GM21515 (cell line): ENCODE results near the gene KRTDAP.

Experiments
- ATAC-seq: cut with Tn5 transposase; IDR thresholded peaks from one replicate; pipeline ENCODE4 v1.9.1; 2021; ENCODE audit not compliant: unreplicated experiment

The KRTDAP gene

DNA sequence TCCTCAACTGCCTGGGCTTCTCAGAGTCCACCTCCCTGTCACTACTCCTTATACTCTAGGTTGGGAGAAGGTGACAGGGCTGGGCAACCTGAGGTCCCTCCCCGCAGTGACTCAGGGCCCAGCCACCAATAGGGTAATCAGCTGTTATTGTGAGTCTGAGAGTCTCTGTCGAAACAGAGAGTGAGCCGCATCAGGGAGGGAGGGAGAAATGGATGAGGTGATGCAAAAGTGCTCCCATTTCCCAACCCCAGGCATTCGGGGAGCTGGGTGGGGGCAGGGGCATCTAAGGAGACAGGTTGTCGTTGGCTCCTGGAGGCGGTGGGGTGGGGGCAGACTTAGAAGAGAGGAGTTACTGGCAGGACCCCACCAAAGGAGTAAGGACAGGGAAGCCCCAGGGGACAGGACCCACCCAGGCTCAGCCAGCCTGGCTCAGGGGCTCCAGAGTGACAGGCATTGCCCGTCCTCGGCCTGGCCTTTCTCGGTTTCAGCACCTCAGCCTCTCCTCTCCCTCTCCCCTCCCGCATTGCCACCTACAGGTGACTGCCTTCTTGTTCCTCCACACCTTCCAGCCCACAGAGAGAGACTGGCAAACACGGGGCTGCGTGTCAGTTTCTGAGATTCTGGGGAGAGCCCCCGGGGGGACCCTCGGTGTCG, 23.5 kb upstream of the KRTDAP start, which contains the start of gene DMKN:
Gene DMKN (minus strand): TSS at position 22 of the 654 bp plus-strand sequence. CDS start 174 bp downstream, outside the sequence.
- no peak for ATAC-seq

- ATAC-seq, result no peak
Observed at GRCh38 chr19:35512831-35513627, 22.8 kb upstream of the KRTDAP start.

- no peak for ATAC-seq
Observed at GRCh38 chr19:35511337-35511736, 21.1 kb upstream of the KRTDAP start.

- no peak for ATAC-seq
Observed at GRCh38 chr19:35510626-35510964, 20.3 kb upstream of the KRTDAP start.

DNA sequence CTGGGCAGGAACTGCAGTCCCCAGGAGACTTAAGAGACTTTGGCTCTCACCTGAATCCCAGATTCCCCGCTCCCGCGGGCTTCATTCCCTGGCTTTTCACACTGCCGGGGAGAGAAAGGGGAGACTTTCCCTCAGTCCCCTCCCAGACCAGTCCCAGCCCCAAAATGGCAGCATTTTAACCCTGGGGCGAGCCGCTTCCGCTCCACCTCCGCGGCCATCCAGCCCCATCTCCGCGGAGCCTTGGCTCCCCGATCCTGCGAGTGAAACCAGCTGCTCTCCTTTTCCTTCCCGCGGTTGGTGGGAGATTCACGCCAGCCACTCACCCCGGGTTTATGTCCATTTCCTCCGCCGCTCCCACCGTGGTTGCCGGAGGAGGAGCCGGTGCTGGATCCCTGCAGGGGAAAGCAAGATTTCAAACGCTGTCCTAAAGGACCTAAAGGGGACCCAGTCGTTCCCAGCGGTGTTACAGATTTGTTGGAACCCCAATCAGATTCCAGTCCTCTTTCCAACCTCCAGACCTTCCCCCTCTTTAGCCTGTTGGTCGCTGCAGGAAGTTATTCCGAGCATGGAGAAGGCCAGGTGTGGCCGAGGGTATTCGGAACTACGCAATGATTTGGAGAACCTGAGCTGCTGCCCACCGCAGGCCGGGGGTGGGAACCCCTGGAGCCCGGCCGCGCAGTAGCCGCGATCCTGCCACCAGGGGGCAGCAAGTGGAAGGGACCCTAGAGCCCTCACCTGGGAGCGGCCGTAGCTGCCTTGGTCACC, 19.8 kb upstream of the KRTDAP start:
- ATAC-seq, result no peak

DNA sequence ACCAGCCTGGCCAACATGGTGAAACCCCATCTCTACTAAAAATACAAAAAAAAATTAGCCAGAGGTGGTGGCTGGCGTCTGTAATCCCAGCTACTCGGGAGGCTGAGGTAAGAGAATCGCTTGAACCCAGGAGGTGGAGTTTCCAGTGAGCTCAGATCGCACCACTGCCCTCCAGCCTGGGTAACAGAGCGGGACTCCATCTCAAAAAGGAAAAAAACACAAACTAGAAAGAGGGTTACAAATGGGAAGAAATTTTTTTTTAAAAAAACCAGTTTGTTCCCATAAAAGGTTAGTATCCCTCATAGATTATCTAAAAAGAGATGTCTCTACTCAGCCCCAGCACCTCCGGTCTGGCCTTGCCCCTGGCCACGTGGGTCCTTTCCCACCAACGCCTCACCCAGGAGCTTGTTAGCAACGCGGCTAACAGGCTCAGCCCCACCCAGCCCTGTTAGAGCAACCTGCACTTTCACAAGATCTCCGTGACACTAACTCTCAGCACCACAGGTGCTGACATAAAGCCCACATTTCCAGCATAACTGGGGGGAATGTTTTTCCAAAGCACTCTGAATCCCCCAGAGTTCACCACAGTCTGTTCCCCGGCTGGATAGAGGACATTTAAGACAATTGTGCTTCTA, 18.9 kb upstream of the KRTDAP start:
- ATAC-seq, result no peak

- ATAC-seq, result no peak
Observed at GRCh38 chr19:35508129-35508528, 17.9 kb upstream of the KRTDAP start.

DNA sequence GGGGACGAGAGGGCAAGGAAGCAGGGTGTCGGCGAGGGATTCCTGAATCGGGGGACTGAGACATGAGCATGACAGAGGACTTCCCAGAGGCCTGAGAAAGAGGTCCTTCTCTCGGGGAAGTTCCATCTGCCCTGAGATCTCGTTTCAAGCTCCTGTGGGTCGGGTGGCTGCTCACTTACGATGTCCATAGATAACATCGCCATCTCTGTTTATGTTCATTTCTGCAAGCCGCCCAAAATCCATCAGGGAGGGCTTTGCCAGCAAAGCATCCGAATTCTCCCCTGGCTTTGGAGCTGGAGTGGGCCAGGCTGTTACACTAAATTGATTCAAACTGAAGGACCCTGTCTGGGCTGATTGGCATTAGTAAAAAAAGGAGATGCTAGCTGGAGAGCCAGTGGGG, 17.3 kb upstream of the KRTDAP start:
- ATAC-seq, result no peak

DNA sequence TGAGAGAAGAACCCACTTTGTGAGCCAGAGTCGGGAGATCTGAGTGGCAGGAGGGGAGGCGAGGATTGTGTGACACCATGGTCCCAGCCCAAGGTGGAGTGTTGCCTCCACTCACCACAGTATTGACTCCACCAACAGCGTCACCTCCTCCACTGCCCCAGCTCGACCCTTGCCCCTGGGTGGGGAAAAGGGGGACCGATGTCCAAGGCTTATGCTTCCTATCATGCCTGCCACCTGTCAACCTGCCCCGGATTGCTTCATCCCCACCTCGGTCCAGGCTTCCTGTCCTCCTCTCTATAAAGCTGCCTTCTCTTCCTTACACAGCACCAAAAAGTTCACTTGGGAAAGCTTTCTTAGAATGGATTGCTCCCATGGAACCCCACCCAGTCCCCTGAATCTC, 15.7 kb upstream of the KRTDAP start:
- no peak for ATAC-seq

DNA sequence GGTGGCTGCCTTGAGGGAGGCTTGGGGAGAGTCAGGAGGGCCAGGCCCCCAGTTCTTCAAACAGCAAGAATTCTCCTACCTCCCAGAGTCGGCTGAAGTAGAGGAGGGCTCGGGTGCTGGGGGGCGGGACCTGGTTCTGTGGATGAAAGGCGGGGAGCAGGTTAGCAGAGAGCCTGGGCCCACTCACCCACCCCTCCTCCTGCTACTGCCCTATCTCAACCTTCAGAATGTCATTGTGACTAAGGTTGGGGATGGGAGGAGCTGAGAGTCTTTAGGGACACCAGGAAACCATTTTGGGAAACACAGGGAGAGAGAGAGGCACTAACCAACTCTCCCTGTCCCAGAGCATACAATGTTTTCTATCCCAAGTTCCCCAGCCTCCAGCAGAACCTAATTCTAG, 12.5 kb upstream of the KRTDAP start:
- no peak for ATAC-seq

DNA sequence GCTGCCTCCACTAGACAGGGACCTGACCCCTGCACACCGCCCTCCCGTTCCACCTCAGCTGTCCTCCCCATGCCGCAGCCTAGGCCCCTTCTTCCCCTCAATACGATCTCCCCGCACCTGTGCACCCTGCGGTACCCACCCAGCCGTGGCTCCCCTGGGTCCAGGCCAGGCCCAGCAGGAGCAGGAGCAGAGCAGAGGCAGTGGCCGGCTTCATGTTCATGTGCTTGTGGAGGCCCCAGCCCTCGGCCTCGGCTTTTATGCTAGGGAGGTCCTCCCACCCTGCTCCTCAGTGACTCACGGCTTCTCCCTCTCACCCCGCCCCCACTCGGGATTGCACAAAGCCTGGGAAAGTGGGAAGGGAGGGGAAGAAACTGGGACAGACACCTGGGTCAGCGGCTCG, 11.4 kb upstream of the KRTDAP start:
- no peak for ATAC-seq

DNA sequence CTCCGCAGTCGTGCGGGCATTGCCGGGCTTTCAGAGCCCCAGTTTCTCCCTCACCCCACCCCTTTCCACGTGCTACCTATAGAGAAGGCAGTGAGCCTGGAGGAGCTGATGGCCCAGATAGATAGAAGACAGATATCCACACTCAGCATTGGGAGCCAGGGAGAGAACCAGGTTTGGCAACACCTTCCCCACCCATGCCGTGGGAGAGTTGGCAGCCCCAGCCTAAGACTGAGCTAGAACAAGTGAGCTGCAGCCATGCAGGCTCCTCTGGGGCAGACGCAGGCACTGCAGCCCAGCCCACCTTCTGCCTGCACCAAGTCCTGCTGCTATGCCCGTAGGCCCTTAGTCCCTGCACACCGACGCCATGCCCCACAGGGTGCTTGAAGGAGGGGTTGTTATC, 10.3 kb upstream of the KRTDAP start:
- no peak for ATAC-seq

DNA sequence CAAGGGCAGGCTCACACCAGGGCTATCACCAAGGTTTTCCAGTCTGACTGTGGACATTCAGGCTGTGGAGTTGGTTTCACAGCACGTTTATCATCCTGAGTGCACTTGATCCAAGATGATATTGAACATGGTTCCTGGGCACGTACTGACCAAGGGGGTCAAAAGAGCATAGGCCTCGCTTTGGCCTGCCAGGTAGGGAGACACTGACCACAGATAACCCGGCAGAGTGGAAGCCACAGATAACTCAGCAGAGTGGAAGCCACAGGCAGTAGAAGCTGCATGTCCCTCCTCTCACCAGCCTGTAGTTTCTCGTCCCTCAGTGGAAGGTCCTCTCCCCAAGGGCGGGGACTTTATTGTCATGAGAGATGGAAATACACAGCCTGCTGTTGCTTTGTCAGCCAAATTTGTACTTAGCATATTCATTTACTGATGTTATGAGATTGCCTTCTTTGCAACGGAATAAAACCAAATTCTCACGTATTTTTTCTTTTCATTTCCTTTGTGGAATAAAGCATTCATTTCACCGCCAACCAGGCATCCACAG, 8.8 kb upstream of the KRTDAP start:
- no peak for ATAC-seq

DNA sequence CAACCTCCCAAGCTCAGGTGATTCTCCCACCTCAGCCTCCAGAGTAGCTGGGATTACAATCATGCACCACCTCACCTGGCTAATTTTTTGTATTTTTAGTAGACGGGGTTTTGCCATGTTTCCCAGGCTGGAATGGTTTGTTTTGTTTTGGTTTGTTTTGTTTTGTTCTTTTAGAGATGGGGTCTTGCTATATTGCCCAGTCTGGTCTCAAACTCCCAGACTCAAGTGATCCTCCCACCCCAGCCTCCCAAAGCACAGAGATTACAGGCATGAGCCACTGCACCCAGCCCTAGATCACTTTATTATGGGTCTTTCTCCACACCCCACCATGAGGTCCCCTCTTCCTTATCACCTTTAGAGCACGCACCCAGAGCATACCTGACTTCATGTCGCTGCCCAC, 8.0 kb upstream of the KRTDAP start:
- no peak for ATAC-seq

DNA sequence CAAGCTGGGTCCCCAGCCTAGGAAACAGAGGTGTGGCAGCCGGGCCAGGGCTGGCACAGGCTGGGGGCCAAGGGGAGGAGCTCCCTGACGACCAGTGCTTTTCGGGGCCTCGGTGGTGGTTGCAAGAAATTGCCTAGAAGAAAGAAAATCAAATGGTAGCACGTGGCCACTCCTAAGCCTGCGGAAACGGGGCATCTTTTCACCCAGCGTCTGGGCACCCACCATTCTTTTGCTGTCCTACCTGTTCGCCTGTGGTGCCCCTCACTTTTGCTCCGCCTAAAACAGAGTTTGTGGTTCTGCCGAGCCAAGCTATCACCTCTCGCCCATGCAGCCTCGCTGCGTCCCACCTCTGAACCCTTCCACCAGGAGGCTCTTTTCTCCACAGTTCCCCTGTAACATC, 7.1 kb upstream of the KRTDAP start:
- ATAC-seq, result no peak

- ATAC-seq, result no peak
Observed at GRCh38 chr19:35495107-35496064, 5.1 kb upstream of the KRTDAP start.

- no peak for ATAC-seq
Observed at GRCh38 chr19:35493971-35494370, 3.7 kb upstream of the KRTDAP start.

- ATAC-seq, result no peak
Observed at GRCh38 chr19:35491836-35492360, 1.6 kb upstream of the KRTDAP start.

GRCh38 chr19:35488677-35489076, 1.6 kb downstream of the KRTDAP start:
- ATAC-seq, result no peak

DNA sequence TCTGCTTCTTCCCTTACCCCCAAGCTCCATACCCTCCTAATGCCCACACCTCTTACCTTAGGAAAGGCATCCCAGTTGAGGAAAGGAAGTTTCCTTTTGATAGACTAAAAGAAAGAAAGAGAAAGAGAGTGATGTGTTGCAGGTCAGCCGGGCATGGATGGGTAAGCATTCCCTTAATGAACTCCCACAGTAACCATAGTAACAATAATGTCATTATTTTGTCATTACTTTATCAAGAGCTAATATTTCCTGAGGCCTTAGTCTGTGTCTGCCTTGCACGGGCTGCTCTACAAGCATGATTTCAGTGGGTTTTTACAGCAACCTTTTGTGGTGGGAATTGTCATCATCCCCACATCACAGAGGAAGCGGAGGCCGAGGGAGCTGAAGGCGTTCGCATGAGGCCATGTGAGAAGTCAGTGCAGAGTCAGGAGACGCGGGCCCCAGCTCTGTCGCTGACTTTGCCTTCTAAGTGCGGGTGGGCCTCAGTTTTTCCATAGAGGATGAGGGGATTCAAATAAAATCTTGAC, 2.5 kb downstream of the KRTDAP start:
- ATAC-seq, result no peak
